Measurements from ENCODE around the gene SSX3.
"Not testable (repeated sequence)": the region's sequence is repeated elsewhere in the genome, so short reads cannot be mapped to it uniquely, and the experiment has no call there.

SSX3 gene, protein sequence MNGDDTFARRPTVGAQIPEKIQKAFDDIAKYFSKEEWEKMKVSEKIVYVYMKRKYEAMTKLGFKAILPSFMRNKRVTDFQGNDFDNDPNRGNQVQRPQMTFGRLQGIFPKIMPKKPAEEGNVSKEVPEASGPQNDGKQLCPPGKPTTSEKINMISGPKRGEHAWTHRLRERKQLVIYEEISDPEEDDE

DNA sequence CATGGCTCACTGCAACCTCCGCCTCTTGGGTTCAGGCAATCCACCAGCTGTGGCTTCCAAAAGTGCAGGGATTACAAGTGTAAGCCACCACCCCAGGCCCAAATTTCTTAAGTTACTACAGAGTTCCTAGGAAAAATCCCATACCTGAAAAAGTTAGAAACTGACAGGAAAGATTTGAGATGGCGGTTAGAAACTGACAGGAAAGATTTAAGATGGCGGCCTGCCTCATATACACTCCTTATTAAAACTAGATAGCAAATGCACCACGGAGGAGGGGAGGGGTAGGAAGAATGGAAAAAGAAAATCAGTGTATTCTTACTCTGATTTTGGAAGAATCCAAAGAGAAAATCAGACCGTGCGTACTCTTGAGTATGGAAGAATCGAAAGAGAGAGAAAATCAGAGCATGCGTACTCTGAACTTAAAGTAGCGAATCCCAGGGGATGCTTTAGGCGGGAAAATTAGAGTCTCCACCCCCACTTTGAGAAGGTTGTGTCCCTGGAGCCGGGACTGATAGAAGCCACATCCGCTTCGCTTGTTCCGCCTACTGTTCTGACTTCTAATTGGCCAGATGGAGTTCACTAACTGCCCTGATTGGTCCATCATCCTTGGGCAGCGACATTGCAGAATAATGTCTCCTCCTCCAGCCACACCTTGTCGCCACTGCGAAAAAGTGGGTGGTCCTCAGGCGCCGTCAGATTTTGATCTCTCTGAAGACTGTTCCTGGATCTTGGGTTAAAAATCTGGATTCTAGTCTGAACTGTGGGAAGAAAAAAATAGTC, at the start of gene SSX3:
TSS of gene SSX3 (minus strand) at position 389 of the 780 bp plus-strand sequence. CDS start 1,454 bp downstream, outside the sequence.
- H3K27me3 Mint-ChIP-seq (ENCODE audit: low read depth); H3K4me1 Mint-ChIP-seq (ENCODE audit: low read depth); DNase-seq (ENCODE audit: low spot score); H3K27ac Mint-ChIP-seq; H3K4me3 Mint-ChIP-seq; H3K9me3 Mint-ChIP-seq; H3K36me3 Mint-ChIP-seq (ENCODE audit: low read depth): not testable (repeated sequence)

DNA sequence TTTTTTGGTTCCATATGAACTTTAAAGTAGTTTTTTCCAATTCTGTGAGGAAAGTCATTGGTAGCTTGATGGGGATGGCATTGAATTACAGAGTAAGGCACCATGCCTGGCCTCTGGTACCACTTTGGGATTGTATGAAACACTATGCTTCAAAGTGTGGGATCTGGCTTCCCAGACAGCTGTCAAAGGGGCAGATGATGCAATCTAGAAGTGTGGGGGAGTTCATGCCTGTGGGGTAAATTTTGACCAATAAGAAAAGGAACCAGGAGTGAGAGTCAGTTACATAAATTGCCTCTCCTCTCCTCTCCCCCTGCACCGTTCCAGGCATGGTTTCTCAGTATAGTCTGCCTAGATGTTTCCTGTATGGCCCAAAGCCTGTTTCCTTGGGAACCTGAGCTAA, 41.3 kb upstream of the SSX3 start:
- not testable (repeated sequence) for H3K4me3 Mint-ChIP-seq; H3K4me1 Mint-ChIP-seq (ENCODE audit: low read depth); H3K36me3 Mint-ChIP-seq (ENCODE audit: low read depth); H3K27ac Mint-ChIP-seq; H3K9me3 Mint-ChIP-seq; DNase-seq (ENCODE audit: low spot score); H3K27me3 Mint-ChIP-seq (ENCODE audit: low read depth)

DNA sequence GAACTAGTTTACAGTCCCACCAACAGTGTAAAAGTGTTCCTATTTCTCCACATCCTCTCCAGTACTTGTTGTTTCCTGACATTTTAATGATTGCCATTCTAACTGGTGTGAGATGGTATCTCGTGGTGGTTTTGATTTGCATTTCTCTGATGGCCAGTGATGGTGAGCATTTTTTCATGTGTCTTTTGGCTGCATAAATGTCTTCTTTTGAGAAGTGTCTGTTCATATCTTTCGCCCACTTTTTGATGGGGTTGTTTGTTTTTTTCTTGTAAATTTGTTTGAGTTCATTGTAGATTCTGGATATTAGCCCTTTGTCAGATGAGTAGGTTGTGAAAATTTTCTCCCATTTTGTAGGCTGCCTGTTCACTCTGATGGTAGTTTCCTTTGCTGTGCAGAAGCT, 40.4 kb upstream of the SSX3 start:
- not testable (repeated sequence) for H3K4me3 Mint-ChIP-seq; H3K27ac Mint-ChIP-seq; H3K27me3 Mint-ChIP-seq (ENCODE audit: low read depth); DNase-seq (ENCODE audit: low spot score); H3K36me3 Mint-ChIP-seq (ENCODE audit: low read depth); H3K9me3 Mint-ChIP-seq; H3K4me1 Mint-ChIP-seq (ENCODE audit: low read depth)

DNA sequence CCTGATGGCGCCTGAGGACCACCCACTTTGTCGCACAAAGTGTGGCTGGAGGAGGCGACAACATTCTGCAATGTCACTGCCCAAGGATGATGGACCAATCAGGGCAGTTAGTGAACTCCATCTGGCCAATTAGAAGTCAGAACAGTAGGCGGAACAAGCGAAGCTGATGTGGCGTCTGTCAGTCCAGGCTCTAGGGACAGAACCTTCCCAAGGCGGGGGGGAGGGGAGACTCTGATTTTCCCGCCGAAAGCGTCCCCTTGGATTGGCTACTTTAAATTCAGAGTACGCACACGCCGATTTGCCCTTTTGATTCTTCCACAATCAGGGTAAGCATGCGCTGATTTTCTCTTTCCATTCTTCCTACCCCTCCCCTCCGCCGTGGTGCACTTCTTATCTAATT, 26.7 kb upstream of the SSX3 start, which contains the start of gene SSX4:
TSS of gene SSX4 (plus strand) at position 301 of the 400 bp plus-strand sequence. CDS start 515 bp downstream, outside the sequence.
- H3K27ac Mint-ChIP-seq; H3K36me3 Mint-ChIP-seq (ENCODE audit: low read depth); H3K4me3 Mint-ChIP-seq; H3K4me1 Mint-ChIP-seq (ENCODE audit: low read depth); DNase-seq (ENCODE audit: low spot score); H3K27me3 Mint-ChIP-seq (ENCODE audit: low read depth); H3K9me3 Mint-ChIP-seq: not testable (repeated sequence)

DNA sequence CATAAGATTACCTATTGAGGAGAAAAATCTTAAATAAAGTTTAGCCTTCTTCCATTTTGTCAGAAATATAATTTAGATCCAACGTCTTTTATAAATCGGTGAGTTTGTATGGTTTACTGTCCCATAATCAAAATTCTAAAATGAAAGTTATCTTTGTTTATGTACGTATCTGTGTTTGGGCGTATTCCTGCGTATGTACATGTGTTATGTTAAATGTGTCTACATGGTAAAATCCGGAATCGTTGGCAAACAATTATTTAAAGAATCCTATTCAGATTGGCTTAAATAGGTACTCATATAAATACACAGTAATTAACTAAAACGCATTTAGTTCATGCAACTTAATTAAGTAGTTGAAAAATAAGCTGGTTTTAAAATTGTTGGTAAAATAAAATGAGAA, 13.9 kb upstream of the SSX3 start:
- H3K9me3 Mint-ChIP-seq; DNase-seq (ENCODE audit: low spot score); H3K36me3 Mint-ChIP-seq (ENCODE audit: low read depth); H3K4me3 Mint-ChIP-seq; H3K4me1 Mint-ChIP-seq (ENCODE audit: low read depth); H3K27me3 Mint-ChIP-seq (ENCODE audit: low read depth); H3K27ac Mint-ChIP-seq: not testable (repeated sequence)

DNA sequence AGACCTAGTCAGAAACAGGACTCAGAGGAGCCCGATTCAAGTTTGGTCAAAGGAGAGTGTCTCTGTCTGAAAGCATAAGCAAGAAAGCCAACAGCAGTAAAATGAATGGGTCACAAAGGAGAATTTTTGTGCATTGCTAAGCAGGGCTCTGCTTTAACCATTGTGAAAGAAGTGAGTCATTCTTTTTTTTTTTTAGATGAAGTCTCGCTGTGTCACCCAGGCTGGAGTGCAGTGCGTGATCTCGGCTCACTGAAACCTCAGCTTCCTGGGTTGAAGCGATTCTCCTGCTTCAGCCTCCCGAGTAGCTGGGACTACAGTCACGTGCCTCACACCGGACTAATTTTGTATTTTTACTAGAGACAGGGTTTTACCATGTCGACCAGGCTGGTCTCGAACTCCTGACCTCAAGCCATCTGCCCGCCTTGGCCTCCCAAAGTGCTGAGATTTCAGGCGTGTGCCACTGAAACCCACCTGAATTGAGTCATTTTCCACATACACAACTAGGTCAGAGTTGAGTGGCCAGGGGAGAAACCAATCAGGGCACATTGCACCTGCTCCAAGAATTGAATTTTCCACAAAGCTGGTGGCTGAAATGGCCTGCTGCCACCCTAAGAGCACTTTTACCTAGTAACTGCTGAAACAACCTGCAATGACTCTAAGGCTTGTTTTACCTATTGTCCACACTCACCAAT, 11.4 kb upstream of the SSX3 start:
- DNase-seq (ENCODE audit: low spot score); H3K4me3 Mint-ChIP-seq; H3K27ac Mint-ChIP-seq; H3K4me1 Mint-ChIP-seq (ENCODE audit: low read depth); H3K9me3 Mint-ChIP-seq; H3K27me3 Mint-ChIP-seq (ENCODE audit: low read depth); H3K36me3 Mint-ChIP-seq (ENCODE audit: low read depth): not testable (repeated sequence)

DNA sequence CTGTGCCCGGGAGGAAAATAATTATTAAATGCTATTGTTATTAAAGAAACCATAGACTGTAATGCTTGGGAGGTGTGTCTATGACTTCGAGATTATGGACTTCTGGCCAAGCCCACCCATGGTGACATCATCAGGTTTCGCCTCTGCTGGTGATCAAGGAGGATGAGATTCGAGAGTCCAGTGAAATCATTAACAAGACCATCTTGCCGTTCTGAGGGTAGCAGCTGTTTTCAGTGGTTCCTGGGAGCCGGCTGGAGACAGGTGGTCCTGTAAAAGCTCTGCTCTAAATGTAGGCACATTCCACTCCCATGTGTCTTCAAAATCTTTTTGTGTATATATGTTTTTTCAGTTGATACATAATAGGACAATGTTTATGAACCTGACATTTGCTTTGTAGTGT, 2.8 kb upstream of the SSX3 start:
- not testable (repeated sequence) for H3K4me1 Mint-ChIP-seq (ENCODE audit: low read depth); H3K9me3 Mint-ChIP-seq; H3K27me3 Mint-ChIP-seq (ENCODE audit: low read depth); H3K4me3 Mint-ChIP-seq; H3K36me3 Mint-ChIP-seq (ENCODE audit: low read depth); DNase-seq (ENCODE audit: low spot score); H3K27ac Mint-ChIP-seq

DNA sequence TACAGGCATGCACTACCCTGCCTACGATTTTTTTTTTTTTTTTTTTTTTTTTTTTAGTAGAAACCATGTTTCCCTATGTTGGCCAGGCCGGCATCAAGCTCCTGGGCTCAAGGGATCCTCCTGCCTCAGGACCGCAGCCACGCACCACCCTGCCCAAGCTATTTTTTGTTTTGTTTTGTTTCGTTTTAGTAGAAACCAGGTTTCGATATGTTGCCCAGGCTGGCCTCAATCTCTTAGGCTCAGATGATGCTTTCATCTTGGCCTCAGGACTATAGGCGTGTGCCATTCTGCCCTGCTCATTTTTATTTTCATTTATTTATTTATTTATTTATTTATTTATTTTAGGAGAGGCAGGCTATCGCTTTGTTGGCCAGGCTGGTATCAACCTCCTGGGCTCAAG, 1.2 kb upstream of the SSX3 start:
- Mint-ChIP-seq H3K4me3 (no peak overlapping the region), H3K4me1 (ENCODE audit: low read depth) (no peaks in the 10 kb centered on the region), H3K36me3 (ENCODE audit: low read depth) (no peaks in the 10 kb centered on the region), H3K9me3 (no peaks in the 10 kb centered on the region), H3K27ac (no peak overlapping the region), H3K27me3 (ENCODE audit: low read depth) (no peaks in the 10 kb centered on the region)
- no peak for DNase-seq (ENCODE audit: low spot score)

DNA sequence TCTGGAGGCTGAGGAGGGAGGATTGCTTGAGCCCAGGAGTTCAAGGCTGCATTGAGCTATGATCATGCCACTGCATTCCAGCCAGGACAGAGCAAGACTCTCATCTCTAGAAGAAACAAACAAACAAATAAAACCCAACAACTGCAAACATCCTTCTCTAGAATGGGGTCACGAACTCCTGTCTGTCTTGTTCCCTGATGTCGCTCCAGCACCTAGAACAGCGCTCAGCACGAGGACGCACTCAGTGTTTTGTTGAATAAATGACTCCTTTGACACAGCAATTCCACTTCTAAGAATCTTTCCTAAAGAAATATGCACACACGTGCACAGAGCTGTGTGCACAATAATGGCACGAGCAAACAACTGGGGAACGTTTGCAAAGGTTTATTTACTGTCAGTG, 10.4 kb downstream of the SSX3 start:
- not testable (repeated sequence) for H3K27me3 Mint-ChIP-seq (ENCODE audit: low read depth); H3K27ac Mint-ChIP-seq; H3K9me3 Mint-ChIP-seq; DNase-seq (ENCODE audit: low spot score); H3K36me3 Mint-ChIP-seq (ENCODE audit: low read depth); H3K4me3 Mint-ChIP-seq; H3K4me1 Mint-ChIP-seq (ENCODE audit: low read depth)

DNA sequence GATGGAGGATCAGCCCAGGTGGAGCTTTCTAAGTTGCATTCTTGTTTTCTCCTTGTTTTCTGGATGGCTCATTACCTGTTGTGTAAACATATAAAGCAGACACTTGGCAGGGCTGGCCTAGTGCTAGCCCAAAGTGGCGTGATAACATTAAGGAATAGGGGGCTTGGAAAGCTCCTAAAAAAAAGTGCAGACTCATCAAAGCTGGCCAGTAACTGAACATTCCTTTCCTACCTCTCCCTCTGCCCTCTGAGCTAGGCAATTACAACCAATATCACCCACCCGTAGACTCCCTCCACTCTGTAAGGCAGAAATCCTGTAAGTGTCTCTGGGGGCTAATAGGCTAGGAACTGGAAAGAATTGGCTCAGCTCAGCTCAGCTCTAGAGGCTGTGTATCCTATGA, 42.5 kb downstream of the SSX3 start:
- not testable (repeated sequence) for H3K4me3 Mint-ChIP-seq; H3K27ac Mint-ChIP-seq; H3K9me3 Mint-ChIP-seq; H3K4me1 Mint-ChIP-seq (ENCODE audit: low read depth); DNase-seq (ENCODE audit: low spot score); H3K27me3 Mint-ChIP-seq (ENCODE audit: low read depth); H3K36me3 Mint-ChIP-seq (ENCODE audit: low read depth)

DNA sequence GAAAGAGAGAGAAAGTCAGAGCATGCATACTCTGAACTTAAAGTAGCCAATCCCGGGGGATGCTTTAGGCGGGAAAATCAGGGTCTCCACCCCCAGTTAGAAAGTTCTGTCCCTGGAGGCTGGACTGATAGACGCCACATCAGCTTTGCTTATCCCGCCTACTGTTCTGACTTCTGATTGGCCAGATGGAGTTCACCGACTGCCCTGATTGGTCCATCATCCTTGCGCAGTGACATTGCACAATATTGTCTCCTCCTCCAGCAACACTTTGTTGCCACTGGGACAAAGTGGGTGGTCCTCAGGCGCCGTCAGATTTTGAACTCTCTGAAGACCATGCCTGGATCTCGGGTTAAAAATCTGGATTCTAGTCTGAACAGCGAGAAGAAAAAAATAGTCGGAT, 50.3 kb downstream of the SSX3 start:
- peaks cover 2% of the 10 kb centered on the region for H3K27me3 Mint-ChIP-seq (ENCODE audit: low read depth)
- H3K4me1 Mint-ChIP-seq (ENCODE audit: low read depth): no peaks in the 10 kb centered on the region

More for the DNA sequence above, 50.3 kb downstream of the SSX3 start:
- Mint-ChIP-seq H3K36me3 (ENCODE audit: low read depth) (no peaks in the 10 kb centered on the region), H3K4me3 (no peak overlapping the region), H3K9me3 (no peaks in the 10 kb centered on the region), H3K27ac (no peak overlapping the region)
- DNase-seq (ENCODE audit: low spot score): no peak
